NT2/D1 (cell line): Measurements from ENCODE around the gene REG3G.

ENCODE experiments used
- SUZ12 ChIP-seq: IDR thresholded peaks from 2 replicates; pipeline ENCODE4 v1.6.1; 2011; ENCODE audit not compliant: insufficient read length, insufficient read depth; ENCODE audit errors: extremely low read depth
- YY1 ChIP-seq: IDR thresholded peaks from 2 replicates; pipeline ENCODE4 v1.6.1; 2011; ENCODE audit not compliant: insufficient read length, insufficient read depth
- ZNF274 ChIP-seq: IDR thresholded peaks from 2 replicates; pipeline ENCODE4 v1.6.1; 2011; ENCODE audit warnings: mild to moderate bottlenecking, low read depth, low read length

- TF ChIP-seq ZNF274 = no peak
- no peak for TF ChIP-seq SUZ12
- TF ChIP-seq YY1 = no peak
These were observed 24.2 kb upstream of the REG3G start for GRCh38 chr2:79001285-79001684.
